Measurements from ENCODE around the gene DHX16. TPM values are rescaled to one million over a fixed set of nuclear protein-coding genes. Genes with fewer than 3 reads are reported as not detected.

The DHX16 gene
- polyA plus RNA-seq, 1 donor (not counting 4 experiments of a cell fraction or from before 2014, with no cell fraction given) = 34.2 TPM

DNA sequence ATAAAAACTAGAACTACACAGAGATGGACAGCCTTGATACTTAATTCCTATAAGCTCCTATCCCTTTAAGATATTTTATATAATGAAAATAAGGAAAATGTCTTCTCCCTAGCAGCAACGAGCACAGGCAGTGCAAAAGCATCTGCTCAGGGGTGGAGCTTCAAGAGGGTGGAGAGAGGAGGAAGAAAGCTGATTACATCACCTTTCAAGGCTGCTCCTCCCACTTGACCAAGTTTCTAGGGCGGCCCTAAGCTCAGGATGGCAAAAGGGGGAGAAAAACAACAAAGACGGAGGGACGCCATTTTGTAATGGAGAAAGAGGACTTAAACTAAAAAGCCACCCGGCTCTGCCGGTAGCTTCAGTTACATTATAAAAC lies 58.0 kb downstream of the DHX16 start:
- Histone ChIP-seq H3K4me3 (ENCODE audit: control insufficient read depth in 2 of 3, extremely low read depth in 1 of 3, insufficient read depth in 2 of 3, low read depth in 1 of 3, low read length in 3 of 3) (peak overlapping the region; percentile 2 to 89 (median 82)), H4K20me1 (ENCODE audit: control insufficient read depth, extremely low read depth, insufficient read depth, low read length) (peaks cover 8% of the 10 kb centered on the region), H3K79me2 (ENCODE audit: control insufficient read depth, insufficient read depth, low read length) (peaks cover 50% of the 10 kb centered on the region), H2AFZ (ENCODE audit: control insufficient read depth, low read length) (no peak overlapping the region), H3K27ac (ENCODE audit: control insufficient read depth, insufficient read depth, low read length) (peak overlapping the region; percentile 97), H3K9me1 (ENCODE audit: control insufficient read depth, extremely low read depth, insufficient read depth, low read length) (peaks cover 3% of the 10 kb centered on the region), H3K27me3 (ENCODE audit: control insufficient read depth, extremely low read depth, insufficient read depth, low read length) (no peaks in the 10 kb centered on the region), H3K9ac (ENCODE audit: control insufficient read depth, extremely low read depth, insufficient read depth, low read length) (peak overlapping the region; percentile 98), H3K36me3 (ENCODE audit: control insufficient read depth in 2 of 2, extremely low read depth in 1 of 2, insufficient read depth in 2 of 2, low read length in 2 of 2) (peaks cover 6 to 33% of the 10 kb centered on the region in 2 experiments), H3K4me2 (ENCODE audit: control insufficient read depth, extremely low read depth, insufficient read depth, low read depth, low read length) (peak overlapping the region; percentile 100), H3K4me1 (ENCODE audit: control insufficient read depth, extremely low read depth, insufficient read depth, low read length) (peaks cover 24% of the 10 kb centered on the region), H3K9me3 (ENCODE audit: control insufficient read depth, low read depth, low read length) (no peaks in the 10 kb centered on the region)
- FAIRE-seq = peak; percentile 48
- peak; percentile 88 for DNase-seq (ENCODE audit: low read depth, low spot score)
- dilution Hi-C loops (cut with MboI; ENCODE audit: extremely low pct_ligation_motif_present, low sequenced_read_pairs) = no loop called here
- TF ChIP-seq, protein P1, sequence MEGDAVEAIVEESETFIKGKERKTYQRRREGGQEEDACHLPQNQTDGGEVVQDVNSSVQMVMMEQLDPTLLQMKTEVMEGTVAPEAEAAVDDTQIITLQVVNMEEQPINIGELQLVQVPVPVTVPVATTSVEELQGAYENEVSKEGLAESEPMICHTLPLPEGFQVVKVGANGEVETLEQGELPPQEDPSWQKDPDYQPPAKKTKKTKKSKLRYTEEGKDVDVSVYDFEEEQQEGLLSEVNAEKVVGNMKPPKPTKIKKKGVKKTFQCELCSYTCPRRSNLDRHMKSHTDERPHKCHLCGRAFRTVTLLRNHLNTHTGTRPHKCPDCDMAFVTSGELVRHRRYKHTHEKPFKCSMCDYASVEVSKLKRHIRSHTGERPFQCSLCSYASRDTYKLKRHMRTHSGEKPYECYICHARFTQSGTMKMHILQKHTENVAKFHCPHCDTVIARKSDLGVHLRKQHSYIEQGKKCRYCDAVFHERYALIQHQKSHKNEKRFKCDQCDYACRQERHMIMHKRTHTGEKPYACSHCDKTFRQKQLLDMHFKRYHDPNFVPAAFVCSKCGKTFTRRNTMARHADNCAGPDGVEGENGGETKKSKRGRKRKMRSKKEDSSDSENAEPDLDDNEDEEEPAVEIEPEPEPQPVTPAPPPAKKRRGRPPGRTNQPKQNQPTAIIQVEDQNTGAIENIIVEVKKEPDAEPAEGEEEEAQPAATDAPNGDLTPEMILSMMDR (optimal IDR thresholded peaks at IDR 0.05 in 1 of 3, IDR thresholded peaks at IDR 0.05 in 1 of 3, conservative IDR thresholded peaks at IDR 0.05 in 1 of 3; ENCODE audit: extremely low read depth in 1 of 3, insufficient read depth in 2 of 3, low read length in 3 of 3) = no peak
- no peak for TF ChIP-seq EZH2 (IDR thresholded peaks at IDR 0.05; ENCODE audit: low read length)

DNA sequence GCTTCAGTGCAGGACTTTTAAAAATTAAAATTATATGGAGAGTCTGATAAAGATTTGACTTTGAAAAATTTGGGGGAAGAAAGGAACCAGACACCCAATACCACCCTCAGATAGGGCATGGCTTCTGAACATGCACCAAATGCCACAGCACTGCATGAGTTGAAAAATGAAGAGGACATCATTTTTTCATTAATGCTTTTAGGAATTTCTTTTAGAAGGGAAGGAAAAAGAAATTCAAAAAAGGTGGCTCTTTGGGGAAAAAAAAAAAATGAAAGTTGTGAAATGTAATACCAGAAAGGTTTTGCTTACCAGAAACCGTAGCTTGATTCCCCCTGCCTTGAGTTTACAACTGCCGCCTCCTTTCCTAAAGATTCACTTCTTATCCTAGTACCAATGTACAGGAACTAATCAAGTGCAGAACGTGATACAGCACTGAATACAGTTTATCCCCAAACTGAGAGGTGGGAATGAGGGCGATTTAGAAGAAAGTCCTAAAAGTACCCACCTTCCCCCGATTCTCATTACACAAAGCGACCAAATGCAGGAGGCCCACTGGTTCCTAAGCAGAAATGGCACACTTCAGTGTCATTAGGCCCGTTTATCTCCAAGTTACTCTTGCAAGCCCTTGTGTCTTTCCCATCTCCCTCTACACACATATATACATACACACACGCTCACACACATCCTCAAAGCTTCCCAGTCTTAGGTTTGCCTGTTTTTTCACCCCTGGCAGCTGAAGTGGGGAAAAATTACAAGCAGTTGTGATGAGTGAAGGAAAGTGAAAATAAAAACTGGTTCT lies 58.6 kb downstream of the DHX16 start:
- peaks cover 8% of the 10 kb centered on the region for H4K20me1 ChIP-seq (ENCODE audit: control insufficient read depth, extremely low read depth, insufficient read depth, low read length)
- peaks cover 24% of the 10 kb centered on the region for H3K4me1 ChIP-seq (ENCODE audit: control insufficient read depth, extremely low read depth, insufficient read depth, low read length)
- FAIRE-seq = no peak

More for the DNA sequence above, 58.6 kb downstream of the DHX16 start:
- Histone ChIP-seq H3K4me3 (ENCODE audit: control insufficient read depth in 2 of 3, extremely low read depth in 1 of 3, insufficient read depth in 2 of 3, low read depth in 1 of 3, low read length in 3 of 3) (peak overlapping the region; percentile 2 to 89 (median 56)), H3K36me3 (ENCODE audit: control insufficient read depth in 2 of 2, extremely low read depth in 1 of 2, insufficient read depth in 2 of 2, low read length in 2 of 2) (peaks cover 5 to 33% of the 10 kb centered on the region in 2 experiments), H3K9ac (ENCODE audit: control insufficient read depth, extremely low read depth, insufficient read depth, low read length) (peak overlapping the region; percentile 98), H3K9me3 (ENCODE audit: control insufficient read depth, low read depth, low read length) (no peaks in the 10 kb centered on the region), H3K9me1 (ENCODE audit: control insufficient read depth, extremely low read depth, insufficient read depth, low read length) (peaks cover 3% of the 10 kb centered on the region), H2AFZ (ENCODE audit: control insufficient read depth, low read length) (no peak overlapping the region), H3K27me3 (ENCODE audit: control insufficient read depth, extremely low read depth, insufficient read depth, low read length) (no peaks in the 10 kb centered on the region), H3K4me2 (ENCODE audit: control insufficient read depth, extremely low read depth, insufficient read depth, low read depth, low read length) (peak overlapping the region; percentile 100), H3K79me2 (ENCODE audit: control insufficient read depth, insufficient read depth, low read length) (peaks cover 48% of the 10 kb centered on the region), H3K27ac (ENCODE audit: control insufficient read depth, insufficient read depth, low read length) (peak overlapping the region; percentile 97)
- TF ChIP-seq, protein P1 (optimal IDR thresholded peaks at IDR 0.05 in 1 of 3, IDR thresholded peaks at IDR 0.05 in 1 of 3, conservative IDR thresholded peaks at IDR 0.05 in 1 of 3; ENCODE audit: extremely low read depth in 1 of 3, insufficient read depth in 2 of 3, low read length in 3 of 3) = no peak
- TF ChIP-seq EZH2 (IDR thresholded peaks at IDR 0.05; ENCODE audit: low read length) = no peak
- no peak for DNase-seq (ENCODE audit: low read depth, low spot score)
- dilution Hi-C loops (cut with MboI; ENCODE audit: extremely low pct_ligation_motif_present, low sequenced_read_pairs) = no loop called here
